GM10266 (cell line): Measurements from ENCODE around the gene ZMYND8.

ENCODE experiments used
- DNase-seq: peaks from one replicate; pipeline ENCODE4 v3.0.0; 2012; ENCODE audit errors: extremely low spot score
- TF ChIP-seq, protein P1 (sequence below): IDR thresholded peaks from 2 replicates; pipeline ENCODE4 v1.5.1; 2012; ENCODE audit warnings: mild to moderate bottlenecking, low read depth; ENCODE audit not compliant: control insufficient read depth, insufficient read depth; ENCODE audit errors: missing control alignments

ZMYND8 gene

DNA sequence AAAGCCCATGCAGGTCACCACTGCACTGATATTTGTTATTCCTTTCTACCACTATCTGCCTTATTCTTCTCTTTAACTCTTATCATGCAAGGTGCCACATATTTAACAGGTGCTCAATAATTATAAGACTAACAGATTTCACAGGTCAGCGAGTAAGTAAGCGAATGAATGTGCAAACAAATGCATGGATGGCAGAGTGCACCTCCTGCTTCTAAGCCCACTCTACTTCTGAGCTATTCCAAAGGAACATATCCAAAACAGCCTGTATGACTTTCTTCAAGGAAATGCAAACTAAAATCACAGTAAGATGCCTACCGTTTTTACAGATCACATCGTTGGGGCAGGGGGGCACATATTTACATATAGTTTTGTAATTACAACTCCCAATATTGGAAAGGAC is 71.3 kb downstream of the ZMYND8 start:
- TF ChIP-seq, protein P1, sequence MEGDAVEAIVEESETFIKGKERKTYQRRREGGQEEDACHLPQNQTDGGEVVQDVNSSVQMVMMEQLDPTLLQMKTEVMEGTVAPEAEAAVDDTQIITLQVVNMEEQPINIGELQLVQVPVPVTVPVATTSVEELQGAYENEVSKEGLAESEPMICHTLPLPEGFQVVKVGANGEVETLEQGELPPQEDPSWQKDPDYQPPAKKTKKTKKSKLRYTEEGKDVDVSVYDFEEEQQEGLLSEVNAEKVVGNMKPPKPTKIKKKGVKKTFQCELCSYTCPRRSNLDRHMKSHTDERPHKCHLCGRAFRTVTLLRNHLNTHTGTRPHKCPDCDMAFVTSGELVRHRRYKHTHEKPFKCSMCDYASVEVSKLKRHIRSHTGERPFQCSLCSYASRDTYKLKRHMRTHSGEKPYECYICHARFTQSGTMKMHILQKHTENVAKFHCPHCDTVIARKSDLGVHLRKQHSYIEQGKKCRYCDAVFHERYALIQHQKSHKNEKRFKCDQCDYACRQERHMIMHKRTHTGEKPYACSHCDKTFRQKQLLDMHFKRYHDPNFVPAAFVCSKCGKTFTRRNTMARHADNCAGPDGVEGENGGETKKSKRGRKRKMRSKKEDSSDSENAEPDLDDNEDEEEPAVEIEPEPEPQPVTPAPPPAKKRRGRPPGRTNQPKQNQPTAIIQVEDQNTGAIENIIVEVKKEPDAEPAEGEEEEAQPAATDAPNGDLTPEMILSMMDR: no peak
- no peak for DNase-seq

DNA sequence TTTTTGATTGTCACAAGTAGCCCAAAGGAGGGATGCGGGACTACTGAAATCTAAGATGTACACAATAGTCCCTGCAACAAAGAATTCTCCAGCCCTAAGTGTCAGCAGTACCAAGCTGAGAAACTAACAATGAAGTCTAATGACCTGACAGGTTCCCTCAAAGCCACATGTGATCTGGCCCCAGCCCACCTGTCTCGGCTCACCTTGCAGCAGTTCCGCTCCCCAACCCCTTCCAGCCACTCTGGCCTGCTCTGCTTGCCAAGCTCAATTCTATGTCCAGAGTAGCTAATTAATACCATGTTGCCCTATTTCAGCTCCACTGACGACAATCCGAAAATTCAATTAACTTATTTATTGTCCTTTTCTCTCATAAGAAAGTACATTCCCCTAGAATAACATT is 72.1 kb downstream of the ZMYND8 start:
- TF ChIP-seq, protein P1: no peak
- DNase-seq: no peak

DNA sequence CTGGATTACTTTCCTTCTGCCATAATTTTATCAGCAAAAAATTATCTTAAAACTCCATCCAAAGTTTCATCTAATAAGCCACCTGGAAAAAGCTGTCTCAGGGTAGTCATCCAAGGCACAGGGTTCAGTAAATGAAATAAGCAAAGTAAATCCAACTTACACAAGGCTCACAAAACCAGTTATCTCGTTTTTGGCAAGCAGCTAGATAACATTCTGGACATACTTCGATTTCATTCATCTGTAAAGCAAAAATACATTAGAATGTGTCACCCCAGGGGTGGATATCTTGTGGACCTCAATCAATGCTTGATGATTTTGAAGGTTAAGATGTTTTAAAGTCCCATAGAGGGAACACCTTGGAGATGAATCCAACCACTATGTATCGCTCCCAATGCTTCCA is 73.1 kb downstream of the ZMYND8 start:
- TF ChIP-seq, protein P1: no peak
- DNase-seq: no peak

DNA sequence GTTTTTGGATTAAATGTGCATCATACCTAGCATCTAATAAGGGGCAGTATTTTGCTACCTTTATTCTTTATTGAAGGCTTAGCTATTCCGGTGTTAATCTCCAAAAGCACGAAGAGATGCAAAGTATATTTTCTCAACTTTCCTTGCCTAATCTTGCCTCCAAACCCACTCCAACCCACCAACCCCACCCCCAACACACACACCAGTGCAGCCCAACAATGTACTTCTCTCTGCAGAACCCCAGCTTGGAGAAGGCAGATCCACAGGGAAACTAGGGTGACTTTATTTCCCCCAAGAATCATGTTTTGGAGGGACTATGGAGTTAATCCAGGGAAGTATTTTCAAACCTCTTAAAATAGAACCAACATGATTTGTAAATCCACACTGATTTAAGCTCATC is 73.6 kb downstream of the ZMYND8 start:
- no peak for DNase-seq
- TF ChIP-seq, protein P1: no peak

DNA sequence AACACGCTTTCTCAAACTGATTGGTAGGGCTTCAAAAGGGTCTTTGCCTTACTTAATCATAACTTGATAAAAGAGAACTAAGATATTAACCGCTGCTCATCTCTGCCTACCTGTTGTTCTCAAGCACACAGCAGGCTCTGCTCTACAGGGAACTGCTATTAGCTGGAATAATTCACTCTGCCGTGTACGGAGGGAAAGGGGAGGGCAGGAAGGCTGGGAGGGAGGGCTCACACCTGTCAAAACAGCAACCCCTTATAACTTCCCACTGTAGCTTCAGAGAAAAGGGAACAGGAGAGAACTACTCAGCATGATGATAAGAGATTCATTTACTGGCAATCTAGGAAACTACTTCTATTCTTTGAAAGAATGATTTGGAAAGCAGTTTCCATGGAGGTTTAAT is 75.1 kb downstream of the ZMYND8 start:
- TF ChIP-seq, protein P1: no peak
- no peak for DNase-seq

DNA sequence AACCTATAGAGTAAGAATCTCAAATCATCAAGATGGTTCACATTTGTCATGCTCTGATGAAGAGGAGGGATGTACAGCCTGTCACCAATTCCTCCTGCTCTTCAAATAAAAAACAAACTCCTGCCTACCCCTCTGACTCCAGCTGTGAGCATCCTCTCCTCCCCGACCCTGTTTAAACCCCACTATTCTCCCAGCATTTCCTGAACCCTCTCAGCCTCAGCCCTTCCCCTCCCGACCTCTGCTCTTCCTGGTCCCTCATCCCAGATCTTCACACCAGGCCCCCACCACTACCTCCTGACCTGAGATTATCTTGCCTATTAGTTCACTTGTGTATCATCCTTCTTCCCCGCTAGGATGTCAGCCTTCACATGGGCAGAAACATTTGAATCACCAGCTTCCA is 75.8 kb downstream of the ZMYND8 start:
- DNase-seq: no peak
- TF ChIP-seq, protein P1: no peak

DNA sequence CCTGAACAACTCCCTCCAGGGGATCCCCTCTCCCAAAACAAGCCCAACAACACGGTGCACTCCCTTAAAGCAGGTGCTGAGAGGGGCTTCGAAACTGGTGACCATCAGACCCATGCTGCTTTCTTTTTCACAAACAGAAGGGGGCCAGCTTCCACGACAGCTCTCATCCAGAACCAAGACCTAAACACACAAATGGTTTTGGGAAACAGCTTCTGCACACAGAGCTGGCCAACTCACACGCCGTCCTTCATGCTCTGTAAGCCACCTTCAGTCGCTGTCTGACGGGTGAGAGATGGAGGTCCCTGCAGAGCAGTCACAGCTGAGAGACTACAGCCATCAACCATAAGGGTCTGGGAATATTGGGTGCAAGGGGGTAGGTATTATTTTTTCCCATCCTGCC is 76.3 kb downstream of the ZMYND8 start:
- TF ChIP-seq, protein P1: no peak

More for the DNA sequence above, 76.3 kb downstream of the ZMYND8 start:
- no peak for DNase-seq
